K562 (cell line): ENCODE results near the gene CENPX. TPM values are rescaled to one million over a fixed set of nuclear protein-coding genes. Genes with fewer than 3 reads are reported as not detected.

ENCODE experiments used
- CBFB ChIP-seq: sonication (generic); formaldehyde crosslinking; IDR thresholded peaks from 2 replicates; pipeline ENCODE4 v1.4.0; 2020; ENCODE audit warnings: mild to moderate bottlenecking, missing genetic modification reagents
- CXXC5 ChIP-seq: fragments of 250-450 bp; sonication (Bioruptor Pico); IDR thresholded peaks from 2 replicates; pipeline ENCODE4 v1.8.0; 2022; ENCODE audit warnings: inconsistent platforms, mild to moderate bottlenecking, moderate library complexity
- GATAD2B ChIP-seq: fragments of 450-650 bp; IDR thresholded peaks from 2 replicates; pipeline ENCODE4 v1.6.1; 2017; ENCODE audit warnings: mild to moderate bottlenecking, borderline replicate concordance
- MAZ ChIP-seq, 2 experiments: fragments of 450-650 bp in 1 of 2; sonication (generic) in 1 of 2; formaldehyde crosslinking; IDR thresholded peaks in 1 of 2; conservative IDR thresholded peaks in 1 of 2; 2 replicates each; pipeline versions ENCODE4 v1.4.0 to v1.5.0; 2020; ENCODE audit warnings: mild to moderate bottlenecking in 1 of 2, missing genetic modification reagents in 1 of 2
- NCOA4 ChIP-seq: fragments of 450-650 bp; IDR thresholded peaks from 2 replicates; pipeline ENCODE4 v1.6.1; 2018; ENCODE audit warnings: mild to moderate bottlenecking; ENCODE audit not compliant: partially characterized antibody
- RFX7 ChIP-seq: fragments of 250-450 bp; sonication (Bioruptor Pico); IDR thresholded peaks from 2 replicates; pipeline ENCODE4 v1.5.1; 2021; ENCODE audit warnings: mild to moderate bottlenecking
- SIN3B ChIP-seq: fragments of 450-650 bp; IDR thresholded peaks from 2 replicates; pipeline ENCODE4 v1.6.1; 2017; ENCODE audit warnings: low read depth, mild to moderate bottlenecking, moderate library complexity
- XRCC4 ChIP-seq: IDR thresholded peaks from one replicate; pipeline ENCODE4 v1.6.1; 2011; ENCODE audit not compliant: insufficient read depth, insufficient read length; ENCODE audit errors: extremely low read depth
- ZBTB1 ChIP-seq: sonication (generic); formaldehyde crosslinking; IDR thresholded peaks from 2 replicates; pipeline ENCODE4 v1.8.1; 2023; ENCODE audit warnings: missing genetic modification reagents, low read depth, mild to moderate bottlenecking, borderline replicate concordance
- ZNF76 ChIP-seq: fragments of 250-450 bp; sonication (Bioruptor Pico); IDR thresholded peaks from 2 replicates; pipeline ENCODE4 v1.4.0; 2020; ENCODE audit warnings: mild to moderate bottlenecking, moderate library complexity, borderline replicate concordance
- polyA plus RNA-seq, 8 experiments: library from polyadenylated mRNA; depleted of rRNA in 4 of 8; stranded (reverse) in 5 of 8; unstranded in 3 of 8; fragments of >200 nt; fragmentation: Nextera tagmentation in 2 of 8; fragmentation: Illumina TruSeq in 1 of 8; extraction: Ambion mirVana in 2 of 8; extraction: Trizol in 1 of 8; gene quantifications; 2 replicates each; pipeline versions ENCODE4 v1.2.1 to v1.2.3, GENCODE V29; 2011 to 2014; ENCODE audit warnings: inconsistent platforms in 1 of 8, missing spikeins in 1 of 8
- total RNA-seq, 7 experiments: library from RNA; depleted of rRNA in 6 of 7; stranded (reverse); fragments of >200 nt in 6 of 7; fragmentation: Illumina TruSeq in 2 of 7; extraction: Trizol in 2 of 7; gene quantifications; 2 replicates each; pipeline versions ENCODE4 v1.2.1 to v1.2.3, GENCODE V29; 2011 to 2021; ENCODE audit warnings: low replicate concordance in 1 of 7
- TF ChIP-seq, protein P1 (sequence below): sonication (generic); formaldehyde crosslinking; IDR thresholded peaks from 2 replicates; pipeline ENCODE4 v1.8.0; 2022; ENCODE audit warnings: mild to moderate bottlenecking, missing genetic modification reagents, borderline replicate concordance
- TF ChIP-seq, protein P2 (sequence below): IDR thresholded peaks from 3 replicates; pipeline ENCODE4 v1.6.1; 2011; ENCODE audit warnings: borderline replicate concordance, mild to moderate bottlenecking, moderate library complexity; ENCODE audit not compliant: insufficient read length; ENCODE audit errors: extremely low read depth
- TF ChIP-seq, protein P3 (sequence below): fragments of 250-450 bp; sonication (Bioruptor Pico); IDR thresholded peaks from 2 replicates; pipeline ENCODE4 v1.5.0; 2020; ENCODE audit warnings: mild to moderate bottlenecking, borderline replicate concordance
- TF ChIP-seq, protein P4 (sequence below), 2 experiments: fragments of 450-650 bp in 1 of 2; IDR thresholded peaks; 2 replicates each; pipeline ENCODE4 v1.6.1; 2011 to 2017; ENCODE audit warnings: low read depth in 2 of 2, antibody characterized with exemption in 1 of 2, borderline replicate concordance in 1 of 2, low read length in 1 of 2, mild to moderate bottlenecking in 1 of 2, mixed read lengths in 1 of 2; ENCODE audit not compliant: control insufficient read depth in 1 of 2

CENPX gene
- total and polyA plus RNA-seq, 9 of the 15 experiments (the other 6 are each of a cell fraction or from before 2014, with no cell fraction given): 32.7 to 352 (median 127) TPM

DNA sequence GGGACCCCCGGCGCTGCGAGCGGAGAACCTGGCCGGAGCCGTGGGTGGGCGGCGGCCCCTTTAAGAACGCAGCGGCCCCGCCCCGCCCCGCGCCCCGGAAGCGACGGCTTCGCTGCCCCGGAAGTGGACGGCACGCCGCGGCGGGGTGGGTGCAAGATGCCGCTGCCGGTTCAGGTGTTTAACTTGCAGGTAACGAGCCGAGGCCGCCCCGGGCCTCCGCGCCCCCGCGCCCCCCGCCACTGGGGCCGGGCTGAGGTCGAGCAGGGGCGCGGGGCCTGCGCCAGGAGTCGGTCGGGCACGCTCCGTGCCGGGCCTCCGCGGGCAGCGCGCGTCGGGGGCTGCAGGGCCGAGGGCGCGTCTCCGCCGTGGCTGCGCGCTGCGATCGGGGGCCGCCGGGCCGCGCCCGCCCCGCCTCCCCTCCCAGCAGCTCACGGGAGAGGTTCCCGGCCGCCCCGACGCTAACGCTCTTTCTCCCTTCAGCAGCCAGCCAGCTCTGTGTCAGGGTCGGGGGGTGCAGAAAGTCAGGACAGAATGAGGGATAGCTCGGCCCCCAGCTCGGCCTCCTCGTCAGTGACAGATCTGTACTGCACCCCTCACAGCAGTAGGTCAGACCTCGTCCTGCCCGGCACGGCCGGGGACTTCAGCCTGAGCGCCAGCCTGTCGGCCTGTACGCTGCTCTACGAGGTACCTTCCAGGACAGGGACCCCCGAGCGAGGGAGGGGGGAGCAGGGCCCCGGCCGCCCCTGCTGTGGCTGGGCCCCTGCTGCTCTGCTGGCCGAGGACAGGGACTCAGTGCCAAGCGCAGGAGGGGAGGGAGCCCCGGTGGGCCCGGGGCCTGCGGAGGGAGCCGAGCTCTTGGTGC, 29.3 kb upstream of the CENPX start, which contains the start of the genes GPS1 and RFNG (continued):
- TF ChIP-seq SIN3B (peak; percentile 93), ZNF76 (CRISPR knock-in tag) (no peak), CXXC5 (CRISPR knock-in tag) (peak; percentile 96), GATAD2B (peak; percentile 87; the same call in 1 of the 2 replicates), RFX7 (CRISPR knock-in tag) (no peak), ZBTB1 (CRISPR knock-in tag) (no peak), CBFB (no peak), MAZ (CRISPR knock-in tag; conservative IDR thresholded peaks at IDR 0.05 in 1 of 2, IDR thresholded peaks at IDR 0.05 in 1 of 2) (peak; percentile 70 to 72), XRCC4 (no peak), NCOA4 (no peak)
- TF ChIP-seq, protein P1, sequence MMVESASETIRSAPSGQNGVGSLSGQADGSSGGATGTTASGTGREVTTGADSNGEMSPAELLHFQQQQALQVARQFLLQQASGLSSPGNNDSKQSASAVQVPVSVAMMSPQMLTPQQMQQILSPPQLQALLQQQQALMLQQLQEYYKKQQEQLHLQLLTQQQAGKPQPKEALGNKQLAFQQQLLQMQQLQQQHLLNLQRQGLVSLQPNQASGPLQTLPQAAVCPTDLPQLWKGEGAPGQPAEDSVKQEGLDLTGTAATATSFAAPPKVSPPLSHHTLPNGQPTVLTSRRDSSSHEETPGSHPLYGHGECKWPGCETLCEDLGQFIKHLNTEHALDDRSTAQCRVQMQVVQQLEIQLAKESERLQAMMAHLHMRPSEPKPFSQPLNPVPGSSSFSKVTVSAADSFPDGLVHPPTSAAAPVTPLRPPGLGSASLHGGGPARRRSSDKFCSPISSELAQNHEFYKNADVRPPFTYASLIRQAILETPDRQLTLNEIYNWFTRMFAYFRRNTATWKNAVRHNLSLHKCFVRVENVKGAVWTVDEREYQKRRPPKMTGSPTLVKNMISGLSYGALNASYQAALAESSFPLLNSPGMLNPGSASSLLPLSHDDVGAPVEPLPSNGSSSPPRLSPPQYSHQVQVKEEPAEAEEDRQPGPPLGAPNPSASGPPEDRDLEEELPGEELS (CRISPR knock-in tag): no peak
- TF ChIP-seq, protein P2, sequence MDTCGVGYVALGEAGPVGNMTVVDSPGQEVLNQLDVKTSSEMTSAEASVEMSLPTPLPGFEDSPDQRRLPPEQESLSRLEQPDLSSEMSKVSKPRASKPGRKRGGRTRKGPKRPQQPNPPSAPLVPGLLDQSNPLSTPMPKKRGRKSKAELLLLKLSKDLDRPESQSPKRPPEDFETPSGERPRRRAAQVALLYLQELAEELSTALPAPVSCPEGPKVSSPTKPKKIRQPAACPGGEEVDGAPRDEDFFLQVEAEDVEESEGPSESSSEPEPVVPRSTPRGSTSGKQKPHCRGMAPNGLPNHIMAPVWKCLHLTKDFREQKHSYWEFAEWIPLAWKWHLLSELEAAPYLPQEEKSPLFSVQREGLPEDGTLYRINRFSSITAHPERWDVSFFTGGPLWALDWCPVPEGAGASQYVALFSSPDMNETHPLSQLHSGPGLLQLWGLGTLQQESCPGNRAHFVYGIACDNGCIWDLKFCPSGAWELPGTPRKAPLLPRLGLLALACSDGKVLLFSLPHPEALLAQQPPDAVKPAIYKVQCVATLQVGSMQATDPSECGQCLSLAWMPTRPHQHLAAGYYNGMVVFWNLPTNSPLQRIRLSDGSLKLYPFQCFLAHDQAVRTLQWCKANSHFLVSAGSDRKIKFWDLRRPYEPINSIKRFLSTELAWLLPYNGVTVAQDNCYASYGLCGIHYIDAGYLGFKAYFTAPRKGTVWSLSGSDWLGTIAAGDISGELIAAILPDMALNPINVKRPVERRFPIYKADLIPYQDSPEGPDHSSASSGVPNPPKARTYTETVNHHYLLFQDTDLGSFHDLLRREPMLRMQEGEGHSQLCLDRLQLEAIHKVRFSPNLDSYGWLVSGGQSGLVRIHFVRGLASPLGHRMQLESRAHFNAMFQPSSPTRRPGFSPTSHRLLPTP: no peak
- TF ChIP-seq, protein P3, sequence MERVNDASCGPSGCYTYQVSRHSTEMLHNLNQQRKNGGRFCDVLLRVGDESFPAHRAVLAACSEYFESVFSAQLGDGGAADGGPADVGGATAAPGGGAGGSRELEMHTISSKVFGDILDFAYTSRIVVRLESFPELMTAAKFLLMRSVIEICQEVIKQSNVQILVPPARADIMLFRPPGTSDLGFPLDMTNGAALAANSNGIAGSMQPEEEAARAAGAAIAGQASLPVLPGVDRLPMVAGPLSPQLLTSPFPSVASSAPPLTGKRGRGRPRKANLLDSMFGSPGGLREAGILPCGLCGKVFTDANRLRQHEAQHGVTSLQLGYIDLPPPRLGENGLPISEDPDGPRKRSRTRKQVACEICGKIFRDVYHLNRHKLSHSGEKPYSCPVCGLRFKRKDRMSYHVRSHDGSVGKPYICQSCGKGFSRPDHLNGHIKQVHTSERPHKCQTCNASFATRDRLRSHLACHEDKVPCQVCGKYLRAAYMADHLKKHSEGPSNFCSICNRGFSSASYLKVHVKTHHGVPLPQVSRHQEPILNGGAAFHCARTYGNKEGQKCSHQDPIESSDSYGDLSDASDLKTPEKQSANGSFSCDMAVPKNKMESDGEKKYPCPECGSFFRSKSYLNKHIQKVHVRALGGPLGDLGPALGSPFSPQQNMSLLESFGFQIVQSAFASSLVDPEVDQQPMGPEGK (CRISPR knock-in tag): no peak
- TF ChIP-seq, protein P4, sequence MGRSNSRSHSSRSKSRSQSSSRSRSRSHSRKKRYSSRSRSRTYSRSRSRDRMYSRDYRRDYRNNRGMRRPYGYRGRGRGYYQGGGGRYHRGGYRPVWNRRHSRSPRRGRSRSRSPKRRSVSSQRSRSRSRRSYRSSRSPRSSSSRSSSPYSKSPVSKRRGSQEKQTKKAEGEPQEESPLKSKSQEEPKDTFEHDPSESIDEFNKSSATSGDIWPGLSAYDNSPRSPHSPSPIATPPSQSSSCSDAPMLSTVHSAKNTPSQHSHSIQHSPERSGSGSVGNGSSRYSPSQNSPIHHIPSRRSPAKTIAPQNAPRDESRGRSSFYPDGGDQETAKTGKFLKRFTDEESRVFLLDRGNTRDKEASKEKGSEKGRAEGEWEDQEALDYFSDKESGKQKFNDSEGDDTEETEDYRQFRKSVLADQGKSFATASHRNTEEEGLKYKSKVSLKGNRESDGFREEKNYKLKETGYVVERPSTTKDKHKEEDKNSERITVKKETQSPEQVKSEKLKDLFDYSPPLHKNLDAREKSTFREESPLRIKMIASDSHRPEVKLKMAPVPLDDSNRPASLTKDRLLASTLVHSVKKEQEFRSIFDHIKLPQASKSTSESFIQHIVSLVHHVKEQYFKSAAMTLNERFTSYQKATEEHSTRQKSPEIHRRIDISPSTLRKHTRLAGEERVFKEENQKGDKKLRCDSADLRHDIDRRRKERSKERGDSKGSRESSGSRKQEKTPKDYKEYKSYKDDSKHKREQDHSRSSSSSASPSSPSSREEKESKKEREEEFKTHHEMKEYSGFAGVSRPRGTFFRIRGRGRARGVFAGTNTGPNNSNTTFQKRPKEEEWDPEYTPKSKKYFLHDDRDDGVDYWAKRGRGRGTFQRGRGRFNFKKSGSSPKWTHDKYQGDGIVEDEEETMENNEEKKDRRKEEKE (IDR thresholded peaks at IDR 0.05; ENCODE audit: borderline replicate concordance in 1 of 2, control insufficient read depth in 1 of 2, low read depth in 2 of 2, low read length in 1 of 2): no peak
